Esophagus squamous epithelium (tissue), 4 donors: ENCODE measurements around the gene UGT1A8.
"Not testable (repeated sequence)": the region's sequence is repeated elsewhere in the genome, so short reads cannot be mapped to it uniquely, and the experiment has no call there.

ENCODE experiments used
- CTCF ChIP-seq, 6 experiments: fragments of 450-650 bp in 4 of 6; fragments of 200-600 bp in 2 of 6; sonication (generic) in 2 of 6; IDR thresholded peaks; one replicate each; pipeline ENCODE4 v1.5.1; 2016 to 2019; ENCODE audit warnings: antibody characterized with exemption in 6 of 6, mild to moderate bottlenecking in 4 of 6, moderate library complexity in 4 of 6
- POLR2A ChIP-seq, 4 donors: fragments of 450-650 bp; IDR thresholded peaks; one replicate each; pipeline ENCODE4 v1.6.1; 2017; ENCODE audit warnings: antibody characterized with exemption in 4 of 4, mild to moderate bottlenecking in 4 of 4, moderate library complexity in 3 of 4

GRCh38 chr2:233751212-233752009 lies 134.0 kb downstream of the UGT1A8 start:
- not testable (repeated sequence) for TF ChIP-seq POLR2A, CTCF (IDR thresholded peaks at IDR 0.05)
